ENCODE results near the gene SLC35A3. TPM values are rescaled to one million over a fixed set of nuclear protein-coding genes. Genes with fewer than 3 reads are reported as not detected.
"Not testable (repeated sequence)": the region's sequence is repeated elsewhere in the genome, so short reads cannot be mapped to it uniquely, and the experiment has no call there.

SLC35A3 gene
- total RNA-seq, 1 donor from 2014 or later, result 24.1 TPM

DNA sequence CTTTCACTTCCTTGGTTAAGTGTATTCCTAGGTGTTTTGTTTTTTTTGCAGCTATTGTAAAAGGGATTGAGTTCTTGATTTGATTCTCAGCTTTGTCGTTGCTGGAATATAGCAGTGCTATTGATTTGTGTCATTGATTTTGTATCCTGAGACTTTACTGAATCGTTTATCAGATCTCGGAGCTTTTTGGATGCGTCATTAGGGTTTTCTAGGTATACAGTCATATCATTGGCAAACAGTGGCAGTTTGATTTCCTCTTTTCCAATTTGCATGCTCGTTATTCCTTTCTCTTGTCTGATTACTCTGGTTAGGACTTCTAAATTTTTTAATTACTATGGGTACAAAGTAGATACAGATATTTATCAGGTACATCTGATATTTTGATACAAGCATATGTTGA is 75.4 kb downstream of the SLC35A3 start:
- TF ChIP-seq, protein P1, sequence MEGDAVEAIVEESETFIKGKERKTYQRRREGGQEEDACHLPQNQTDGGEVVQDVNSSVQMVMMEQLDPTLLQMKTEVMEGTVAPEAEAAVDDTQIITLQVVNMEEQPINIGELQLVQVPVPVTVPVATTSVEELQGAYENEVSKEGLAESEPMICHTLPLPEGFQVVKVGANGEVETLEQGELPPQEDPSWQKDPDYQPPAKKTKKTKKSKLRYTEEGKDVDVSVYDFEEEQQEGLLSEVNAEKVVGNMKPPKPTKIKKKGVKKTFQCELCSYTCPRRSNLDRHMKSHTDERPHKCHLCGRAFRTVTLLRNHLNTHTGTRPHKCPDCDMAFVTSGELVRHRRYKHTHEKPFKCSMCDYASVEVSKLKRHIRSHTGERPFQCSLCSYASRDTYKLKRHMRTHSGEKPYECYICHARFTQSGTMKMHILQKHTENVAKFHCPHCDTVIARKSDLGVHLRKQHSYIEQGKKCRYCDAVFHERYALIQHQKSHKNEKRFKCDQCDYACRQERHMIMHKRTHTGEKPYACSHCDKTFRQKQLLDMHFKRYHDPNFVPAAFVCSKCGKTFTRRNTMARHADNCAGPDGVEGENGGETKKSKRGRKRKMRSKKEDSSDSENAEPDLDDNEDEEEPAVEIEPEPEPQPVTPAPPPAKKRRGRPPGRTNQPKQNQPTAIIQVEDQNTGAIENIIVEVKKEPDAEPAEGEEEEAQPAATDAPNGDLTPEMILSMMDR (IDR thresholded peaks at IDR 0.05; ENCODE audit: insufficient read depth, low read length, poor library complexity, severe bottlenecking), result no peak
- H3K36me3 ChIP-seq (ENCODE audit: control insufficient read depth, insufficient read depth, low read length), result no peaks in the 10 kb centered on the region

DNA sequence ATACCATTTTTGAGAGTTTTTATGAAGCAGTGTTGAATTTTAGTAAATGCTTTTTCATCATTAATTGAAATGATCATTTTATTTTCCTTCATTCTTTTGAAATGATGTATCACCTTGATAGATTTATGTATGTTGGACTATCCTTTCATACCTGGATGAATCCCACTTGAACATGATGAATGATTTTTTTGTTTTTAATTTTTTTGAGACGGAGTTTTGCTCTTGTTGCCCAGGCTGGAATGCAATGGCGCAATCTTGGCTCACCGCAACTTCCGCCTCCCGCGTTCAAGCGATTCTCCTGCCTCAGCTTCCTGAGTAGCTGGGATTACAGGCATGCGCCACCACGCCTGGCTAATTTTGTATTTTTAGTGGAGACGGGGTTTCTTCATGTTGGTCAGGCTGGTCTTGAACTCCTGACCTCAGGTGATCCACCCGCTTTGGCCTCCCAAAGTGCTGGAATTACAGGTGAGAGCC is 77.5 kb downstream of the SLC35A3 start:
- not testable (repeated sequence) for DNase-seq (ENCODE audit: low read depth); H3K27me3 ChIP-seq (ENCODE audit: control insufficient read depth, insufficient read depth, low read length); H3K36me3 ChIP-seq (ENCODE audit: control insufficient read depth, insufficient read depth, low read length); H3K4me3 ChIP-seq (ENCODE audit: low read depth, low read length)

More for the DNA sequence above, 75.4 kb downstream of the SLC35A3 start:
- no peak for DNase-seq (ENCODE audit: low read depth)
- no peaks in the 10 kb centered on the region for H3K27me3 ChIP-seq (ENCODE audit: control insufficient read depth, insufficient read depth, low read length)
- no peak overlapping the region for H3K4me3 ChIP-seq (ENCODE audit: low read depth, low read length)

DNA sequence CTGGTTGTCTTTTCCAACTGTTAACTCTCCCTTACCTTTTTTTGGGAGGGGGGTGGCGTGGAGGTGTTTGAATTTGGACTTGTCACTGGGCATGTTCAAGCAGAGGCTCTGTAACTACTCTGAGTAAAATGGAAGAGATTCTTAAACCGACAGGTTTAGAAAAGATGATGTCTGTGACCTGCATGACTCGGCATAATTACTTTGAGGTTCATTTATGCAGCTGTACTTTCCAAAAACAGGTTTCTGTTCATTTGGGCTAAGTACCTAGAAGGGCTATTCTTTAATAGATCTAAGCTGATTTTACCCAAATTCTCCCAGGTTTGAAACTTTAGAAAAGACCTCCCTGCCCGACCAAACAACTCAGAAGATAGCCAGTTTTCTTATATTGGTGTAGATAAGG is 80.3 kb downstream of the SLC35A3 start:
- DNase-seq (ENCODE audit: low read depth), result no peak
- Histone ChIP-seq H3K4me3 (ENCODE audit: low read depth, low read length) (no peak overlapping the region), H3K27me3 (ENCODE audit: control insufficient read depth, insufficient read depth, low read length) (no peaks in the 10 kb centered on the region), H3K36me3 (ENCODE audit: control insufficient read depth, insufficient read depth, low read length) (no peaks in the 10 kb centered on the region)
- TF ChIP-seq, protein P1 (IDR thresholded peaks at IDR 0.05; ENCODE audit: insufficient read depth, low read length, poor library complexity, severe bottlenecking), result no peak

DNA sequence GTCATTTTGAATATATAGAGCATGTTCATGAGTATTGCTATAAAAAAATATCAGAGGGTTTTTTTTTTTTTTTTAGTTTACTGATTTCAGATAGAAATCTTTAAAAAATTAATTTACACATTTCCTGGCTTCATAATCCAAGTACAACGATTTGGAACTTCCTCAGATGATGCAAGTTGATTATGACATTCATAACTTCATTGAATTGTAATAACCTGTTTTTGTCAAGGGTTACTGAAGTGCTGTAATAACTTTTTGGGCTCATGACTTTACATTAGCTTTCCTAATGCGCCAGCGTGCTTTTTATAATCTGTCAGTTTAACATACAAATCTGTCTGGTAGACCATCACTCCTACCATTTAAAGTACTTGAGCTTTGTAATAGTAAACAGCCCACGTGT is 81.6 kb downstream of the SLC35A3 start:
- H3K4me3 ChIP-seq (ENCODE audit: low read depth, low read length), result no peak overlapping the region
- H3K27me3 ChIP-seq (ENCODE audit: control insufficient read depth, insufficient read depth, low read length), result no peaks in the 10 kb centered on the region
- no peaks in the 10 kb centered on the region for H3K36me3 ChIP-seq (ENCODE audit: control insufficient read depth, insufficient read depth, low read length)
- no peak for DNase-seq (ENCODE audit: low read depth)
- TF ChIP-seq, protein P1 (IDR thresholded peaks at IDR 0.05; ENCODE audit: insufficient read depth, low read length, poor library complexity, severe bottlenecking), result no peak

DNA sequence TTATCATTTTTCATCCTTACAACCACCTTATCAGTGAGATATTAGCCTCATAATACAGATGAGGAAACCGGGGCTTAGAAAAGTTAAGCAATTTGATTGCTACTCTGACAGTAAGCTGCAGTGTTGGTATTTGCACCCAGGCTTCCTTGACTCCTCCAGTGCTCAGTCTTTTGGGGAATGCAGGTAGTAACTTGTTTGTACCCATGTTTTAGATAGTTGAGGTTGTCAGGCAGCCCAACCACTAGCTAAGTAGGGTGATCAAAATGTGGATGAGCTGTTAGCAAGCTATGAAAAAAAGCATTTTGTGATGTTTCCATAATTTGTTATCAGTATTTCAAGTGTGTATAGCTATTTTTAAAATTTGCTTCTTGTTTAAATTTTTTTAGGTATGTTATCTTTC is 82.1 kb downstream of the SLC35A3 start:
- TF ChIP-seq, protein P1 (IDR thresholded peaks at IDR 0.05; ENCODE audit: insufficient read depth, low read length, poor library complexity, severe bottlenecking), result no peak
- no peak overlapping the region for H3K4me3 ChIP-seq (ENCODE audit: low read depth, low read length)
- H3K27me3 ChIP-seq (ENCODE audit: control insufficient read depth, insufficient read depth, low read length), result no peaks in the 10 kb centered on the region
- DNase-seq (ENCODE audit: low read depth), result no peak
- H3K36me3 ChIP-seq (ENCODE audit: control insufficient read depth, insufficient read depth, low read length), result no peaks in the 10 kb centered on the region

DNA sequence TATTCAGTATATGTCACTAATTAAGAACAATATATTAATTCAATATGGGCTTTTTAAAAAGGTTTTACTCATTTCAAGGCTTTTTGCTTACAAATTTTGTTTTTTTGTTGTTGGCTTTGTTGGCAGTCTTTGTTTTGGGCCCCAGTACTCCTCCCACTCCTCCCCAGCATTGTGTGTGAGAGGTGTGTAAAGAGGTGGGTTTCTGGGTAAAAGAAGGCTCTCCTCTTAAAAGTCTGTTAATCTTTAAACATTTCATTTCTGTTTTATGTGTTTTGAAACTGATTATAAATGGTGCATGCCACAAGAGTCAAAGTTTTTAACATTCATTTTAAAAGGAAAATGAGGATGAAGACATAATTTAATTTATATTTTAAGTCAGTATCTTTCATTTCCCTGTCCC is 83.3 kb downstream of the SLC35A3 start:
- TF ChIP-seq, protein P1 (IDR thresholded peaks at IDR 0.05; ENCODE audit: insufficient read depth, low read length, poor library complexity, severe bottlenecking), result no peak
- H3K4me3 ChIP-seq (ENCODE audit: low read depth, low read length), result no peak overlapping the region
- no peaks in the 10 kb centered on the region for H3K36me3 ChIP-seq (ENCODE audit: control insufficient read depth, insufficient read depth, low read length)
- no peak for DNase-seq (ENCODE audit: low read depth)
- no peaks in the 10 kb centered on the region for H3K27me3 ChIP-seq (ENCODE audit: control insufficient read depth, insufficient read depth, low read length)
